ENCODE measurements around the gene MORN2. TPM values are rescaled to one million over a fixed set of nuclear protein-coding genes. Genes with fewer than 3 reads are reported as not detected.
"Not testable (repeated sequence)": the region's sequence is repeated elsewhere in the genome, so short reads cannot be mapped to it uniquely, and the experiment has no call there.

The MORN2 gene
- 12.0 TPM for total RNA-seq

DNA sequence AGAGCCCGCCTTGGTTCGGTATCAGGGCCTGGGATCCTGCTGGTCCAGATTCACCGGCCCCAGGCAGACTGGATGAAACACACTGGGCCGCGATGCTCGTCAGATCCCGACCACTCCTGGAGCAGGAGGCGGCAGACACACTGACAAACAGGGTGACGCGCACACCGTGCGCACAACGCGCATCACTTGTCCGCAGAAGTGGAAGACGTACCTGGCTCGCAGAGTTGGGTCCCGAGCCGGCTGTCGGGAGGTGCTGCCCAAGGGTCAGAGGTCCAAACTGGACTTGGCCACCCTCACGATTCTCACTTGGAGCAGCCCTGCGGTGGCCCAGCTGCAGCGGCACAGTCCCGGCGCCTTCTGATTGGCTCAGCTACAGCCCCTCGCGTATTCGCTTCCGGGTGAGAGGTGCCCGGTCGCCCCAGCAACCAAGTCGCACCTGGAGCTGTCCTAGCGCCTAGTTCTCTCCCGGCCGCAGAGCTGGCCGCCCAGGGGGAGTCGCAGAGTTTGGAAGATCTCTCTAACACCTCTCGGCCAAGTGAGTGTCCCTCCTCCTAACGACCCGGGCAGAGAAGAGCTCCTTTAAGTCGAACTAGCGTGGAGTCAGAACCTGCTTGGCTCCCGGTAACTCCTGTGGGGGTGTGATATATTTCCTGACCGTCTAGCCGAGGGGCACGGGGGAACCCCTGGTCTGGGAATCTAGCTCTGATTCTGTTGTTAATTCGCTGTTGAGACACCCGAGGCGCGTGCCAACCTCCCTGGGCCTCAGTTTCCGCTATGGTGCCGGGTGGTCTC lies at the start of gene MORN2, which contains the start of gene DHX57:
Gene MORN2, plus strand, starts transcription at position 401 of the 792 bp plus-strand sequence.
Gene DHX57, minus strand, starts transcription at position 359 of the 792 bp plus-strand sequence. CDS start 7,529 bp downstream, outside the sequence.
- H3K4me3 ChIP-seq (ENCODE audit: low read length in 3 of 3) = peak within 1 kb of the TSS; percentile 98 to 100 (median 98)
- H3K9me3 ChIP-seq (ENCODE audit: control insufficient read depth in 3 of 3, low read length in 3 of 3) = no peaks in the 10 kb centered on the region
- H3K36me3 ChIP-seq (ENCODE audit: control insufficient read depth in 3 of 3, insufficient read depth in 3 of 3, low read length in 3 of 3) = peaks cover 0 to 4% (median 0%) of the 10 kb centered on the region in 3 donors
- peaks cover 12 to 20% (median 13%) of the 10 kb centered on the region in 3 donors for H3K4me1 ChIP-seq (ENCODE audit: control insufficient read depth in 3 of 3, insufficient read depth in 3 of 3, low read length in 3 of 3)
- H3K9ac ChIP-seq (ENCODE audit: low read depth in 1 of 3, low read length in 3 of 3) = peak within 1 kb of the TSS; percentile 86 to 94 (median 91)
- no peaks in the 10 kb centered on the region for H3K27me3 ChIP-seq (ENCODE audit: control insufficient read depth in 3 of 3, insufficient read depth in 3 of 3, low read length in 3 of 3)
- H3K27ac ChIP-seq (ENCODE audit: low read depth, low read length) = peak within 1 kb of the TSS; percentile 9

- H3K9ac ChIP-seq (ENCODE audit: low read depth in 1 of 3, low read length in 3 of 3); H3K27me3 ChIP-seq (ENCODE audit: control insufficient read depth in 3 of 3, insufficient read depth in 3 of 3, low read length in 3 of 3); H3K4me1 ChIP-seq (ENCODE audit: control insufficient read depth in 3 of 3, insufficient read depth in 3 of 3, low read length in 3 of 3); H3K9me3 ChIP-seq (ENCODE audit: control insufficient read depth in 3 of 3, low read length in 3 of 3): not testable (repeated sequence)
- Histone ChIP-seq H3K4me3 (ENCODE audit: low read length in 3 of 3) (peak overlapping the region in 1 of 3 donors; percentile 35), H3K36me3 (ENCODE audit: control insufficient read depth in 3 of 3, insufficient read depth in 3 of 3, low read length in 3 of 3) (peaks cover 17 to 24% (median 19%) of the 10 kb centered on the region in 3 donors), H3K27ac (ENCODE audit: low read depth, low read length) (peak overlapping the region; percentile 69)
Observed at GRCh38 chr2:38827539-38828145, 48.1 kb upstream of the MORN2 start.

- Histone ChIP-seq H3K9ac (ENCODE audit: low read depth in 1 of 3, low read length in 3 of 3) (no peak overlapping the region), H3K36me3 (ENCODE audit: control insufficient read depth in 3 of 3, insufficient read depth in 3 of 3, low read length in 3 of 3) (peaks cover 13 to 20% (median 16%) of the 10 kb centered on the region in 3 donors), H3K9me3 (ENCODE audit: control insufficient read depth in 3 of 3, low read length in 3 of 3) (no peaks in the 10 kb centered on the region), H3K27ac (ENCODE audit: low read depth, low read length) (no peak overlapping the region), H3K27me3 (ENCODE audit: control insufficient read depth in 3 of 3, insufficient read depth in 3 of 3, low read length in 3 of 3) (no peaks in the 10 kb centered on the region), H3K4me1 (ENCODE audit: control insufficient read depth in 3 of 3, insufficient read depth in 3 of 3, low read length in 3 of 3) (peaks cover 0 to 3% (median 0%) of the 10 kb centered on the region in 3 donors), H3K4me3 (ENCODE audit: low read length in 3 of 3) (no peak overlapping the region)
Observed at GRCh38 chr2:38828460-38828859, 47.3 kb upstream of the MORN2 start.

DNA sequence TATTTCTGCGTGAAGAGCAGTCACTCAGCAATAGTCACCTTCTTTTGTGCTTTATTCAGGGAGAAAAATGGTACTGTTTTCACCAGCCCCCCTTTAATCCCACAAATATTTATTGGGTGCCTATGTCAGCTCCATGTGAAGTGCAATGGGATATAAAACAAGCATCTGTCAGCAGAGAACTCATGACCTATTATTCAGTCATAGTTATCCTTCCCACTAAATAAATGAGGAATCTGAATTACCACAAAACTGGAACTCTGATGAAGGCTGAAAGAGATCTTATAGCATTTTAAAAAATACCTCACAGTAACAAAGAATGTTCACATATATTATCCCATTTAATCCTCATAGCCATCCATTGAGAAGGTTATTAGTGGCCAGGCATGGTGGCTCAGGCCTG lies 45.8 kb upstream of the MORN2 start:
- peaks cover 0 to 3% (median 0%) of the 10 kb centered on the region in 3 donors for H3K4me1 ChIP-seq (ENCODE audit: control insufficient read depth in 3 of 3, insufficient read depth in 3 of 3, low read length in 3 of 3)
- no peak overlapping the region for H3K9ac ChIP-seq (ENCODE audit: low read depth in 1 of 3, low read length in 3 of 3)
- H3K27me3 ChIP-seq (ENCODE audit: control insufficient read depth in 3 of 3, insufficient read depth in 3 of 3, low read length in 3 of 3) = no peaks in the 10 kb centered on the region
- no peaks in the 10 kb centered on the region for H3K9me3 ChIP-seq (ENCODE audit: control insufficient read depth in 3 of 3, low read length in 3 of 3)
- H3K36me3 ChIP-seq (ENCODE audit: control insufficient read depth in 3 of 3, insufficient read depth in 3 of 3, low read length in 3 of 3) = peaks cover 10 to 19% (median 18%) of the 10 kb centered on the region in 3 donors
- H3K4me3 ChIP-seq (ENCODE audit: low read length in 3 of 3) = no peak overlapping the region
- H3K27ac ChIP-seq (ENCODE audit: low read depth, low read length) = no peak overlapping the region

- H3K4me1 ChIP-seq (ENCODE audit: control insufficient read depth in 3 of 3, insufficient read depth in 3 of 3, low read length in 3 of 3) = peaks cover 0 to 3% (median 0%) of the 10 kb centered on the region in 3 donors
- H3K36me3 ChIP-seq (ENCODE audit: control insufficient read depth in 3 of 3, insufficient read depth in 3 of 3, low read length in 3 of 3) = peaks cover 6 to 19% (median 18%) of the 10 kb centered on the region in 3 donors
- no peak overlapping the region for H3K4me3 ChIP-seq (ENCODE audit: low read length in 3 of 3)
- peak overlapping the region; percentile 25 for H3K27ac ChIP-seq (ENCODE audit: low read depth, low read length)
- H3K9ac ChIP-seq (ENCODE audit: low read depth in 1 of 3, low read length in 3 of 3) = no peak overlapping the region
- H3K9me3 ChIP-seq (ENCODE audit: control insufficient read depth in 3 of 3, low read length in 3 of 3) = no peaks in the 10 kb centered on the region
- no peaks in the 10 kb centered on the region for H3K27me3 ChIP-seq (ENCODE audit: control insufficient read depth in 3 of 3, insufficient read depth in 3 of 3, low read length in 3 of 3)
Observed at GRCh38 chr2:38830526-38831159, 45.1 kb upstream of the MORN2 start.

DNA sequence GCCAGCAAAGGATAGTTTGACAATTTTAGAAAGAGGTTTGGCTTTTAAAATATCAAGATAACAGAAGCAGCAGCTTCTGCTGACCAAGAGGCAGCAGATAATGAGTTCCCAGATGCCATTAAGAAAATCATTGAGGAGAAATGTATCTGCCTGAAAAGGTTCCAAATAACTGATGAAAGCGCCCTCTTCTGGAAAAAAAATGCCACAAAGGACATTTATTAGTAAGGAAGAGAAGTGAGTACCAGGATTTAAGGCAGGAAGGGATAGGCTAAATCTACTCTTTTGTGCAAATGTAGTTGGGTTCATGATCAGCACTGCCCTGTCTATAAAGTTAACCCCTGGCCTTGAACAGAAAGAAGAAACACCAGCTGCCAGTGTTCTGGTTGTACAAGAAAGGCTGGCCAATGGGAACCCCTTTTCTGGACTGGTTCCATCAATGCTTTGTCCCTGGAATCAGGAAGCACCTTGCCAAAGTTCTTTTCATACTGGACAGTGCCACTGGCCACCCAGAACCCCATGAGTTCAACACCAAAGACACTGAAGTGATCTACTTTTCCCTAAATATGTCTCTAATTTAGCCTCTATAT lies 40.7 kb upstream of the MORN2 start:
- Histone ChIP-seq H3K36me3 (ENCODE audit: control insufficient read depth in 3 of 3, insufficient read depth in 3 of 3, low read length in 3 of 3) (peaks cover 6 to 22% (median 22%) of the 10 kb centered on the region in 3 donors), H3K27ac (ENCODE audit: low read depth, low read length) (no peak overlapping the region)

DNA sequence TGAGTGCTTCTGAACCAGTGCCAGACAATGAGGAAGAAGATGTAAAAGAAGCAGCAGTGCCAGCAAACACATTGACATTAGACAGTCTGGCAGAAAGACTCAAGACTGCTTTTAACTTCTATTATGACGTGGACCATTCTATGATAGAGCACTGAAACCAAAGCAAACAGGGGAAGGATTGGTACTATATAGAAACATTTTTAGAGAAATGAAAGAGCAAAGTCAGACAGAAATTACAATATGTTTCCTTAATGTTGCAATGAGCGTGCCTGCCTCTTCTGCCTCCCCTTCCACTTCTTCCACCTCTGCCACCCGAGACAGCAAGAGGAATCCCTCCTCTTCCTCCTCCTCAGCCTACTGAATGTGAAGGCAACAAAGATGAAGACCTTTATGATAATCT lies 39.8 kb upstream of the MORN2 start:
- Histone ChIP-seq H3K36me3 (ENCODE audit: control insufficient read depth in 3 of 3, insufficient read depth in 3 of 3, low read length in 3 of 3) (peaks cover 6 to 22% (median 21%) of the 10 kb centered on the region in 3 donors), H3K4me1 (ENCODE audit: control insufficient read depth in 3 of 3, insufficient read depth in 3 of 3, low read length in 3 of 3) (no peaks in the 10 kb centered on the region), H3K27ac (ENCODE audit: low read depth, low read length) (no peak overlapping the region), H3K9ac (ENCODE audit: low read depth in 1 of 3, low read length in 3 of 3) (no peak overlapping the region), H3K27me3 (ENCODE audit: control insufficient read depth in 3 of 3, insufficient read depth in 3 of 3, low read length in 3 of 3) (no peaks in the 10 kb centered on the region), H3K9me3 (ENCODE audit: control insufficient read depth in 3 of 3, low read length in 3 of 3) (no peaks in the 10 kb centered on the region), H3K4me3 (ENCODE audit: low read length in 3 of 3) (no peak overlapping the region)

More for the DNA sequence above, 40.7 kb upstream of the MORN2 start:
- Histone ChIP-seq H3K4me1 (ENCODE audit: control insufficient read depth in 3 of 3, insufficient read depth in 3 of 3, low read length in 3 of 3) (no peaks in the 10 kb centered on the region), H3K9me3 (ENCODE audit: control insufficient read depth in 3 of 3, low read length in 3 of 3) (no peaks in the 10 kb centered on the region), H3K4me3 (ENCODE audit: low read length in 3 of 3) (no peak overlapping the region), H3K27me3 (ENCODE audit: control insufficient read depth in 3 of 3, insufficient read depth in 3 of 3, low read length in 3 of 3) (no peaks in the 10 kb centered on the region), H3K9ac (ENCODE audit: low read depth in 1 of 3, low read length in 3 of 3) (no peak overlapping the region)

DNA sequence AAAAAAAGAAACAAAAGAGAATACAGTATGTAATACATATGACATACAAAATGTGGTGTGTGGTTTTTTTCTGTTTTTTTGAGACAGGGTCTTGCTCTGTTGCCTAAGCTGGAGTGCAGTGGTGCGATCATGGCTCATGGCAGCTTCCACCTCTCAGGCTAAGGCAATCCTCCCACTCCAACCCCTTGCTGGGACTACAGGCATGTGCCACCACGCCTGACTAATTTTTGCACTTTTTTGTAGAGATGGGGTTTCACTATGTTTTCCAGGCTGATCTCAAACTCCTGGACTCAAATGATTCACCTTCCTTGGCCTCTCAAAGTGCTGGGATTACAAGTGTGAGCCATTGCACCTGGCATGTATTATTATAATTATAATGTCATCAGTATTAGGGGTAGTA lies 39.0 kb upstream of the MORN2 start:
- H3K27me3 ChIP-seq (ENCODE audit: control insufficient read depth in 3 of 3, insufficient read depth in 3 of 3, low read length in 3 of 3) = no peaks in the 10 kb centered on the region
- H3K4me3 ChIP-seq (ENCODE audit: low read length in 3 of 3) = no peak overlapping the region
- H3K9me3 ChIP-seq (ENCODE audit: control insufficient read depth in 3 of 3, low read length in 3 of 3) = no peaks in the 10 kb centered on the region
- H3K9ac ChIP-seq (ENCODE audit: low read depth in 1 of 3, low read length in 3 of 3) = no peak overlapping the region
- H3K4me1 ChIP-seq (ENCODE audit: control insufficient read depth in 3 of 3, insufficient read depth in 3 of 3, low read length in 3 of 3) = no peaks in the 10 kb centered on the region
- H3K36me3 ChIP-seq (ENCODE audit: control insufficient read depth in 3 of 3, insufficient read depth in 3 of 3, low read length in 3 of 3) = peaks cover 6 to 28% (median 27%) of the 10 kb centered on the region in 3 donors
- H3K27ac ChIP-seq (ENCODE audit: low read depth, low read length) = no peak overlapping the region

GRCh38 chr2:38850045-38850444 lies 25.7 kb upstream of the MORN2 start:
- Histone ChIP-seq H3K9me3 (ENCODE audit: control insufficient read depth in 3 of 3, low read length in 3 of 3) (no peaks in the 10 kb centered on the region), H3K9ac (ENCODE audit: low read depth in 1 of 3, low read length in 3 of 3) (no peak overlapping the region), H3K4me1 (ENCODE audit: control insufficient read depth in 3 of 3, insufficient read depth in 3 of 3, low read length in 3 of 3) (no peaks in the 10 kb centered on the region), H3K36me3 (ENCODE audit: control insufficient read depth in 3 of 3, insufficient read depth in 3 of 3, low read length in 3 of 3) (peaks cover 13 to 22% (median 17%) of the 10 kb centered on the region in 3 donors), H3K27ac (ENCODE audit: low read depth, low read length) (no peak overlapping the region), H3K4me3 (ENCODE audit: low read length in 3 of 3) (no peak overlapping the region), H3K27me3 (ENCODE audit: control insufficient read depth in 3 of 3, insufficient read depth in 3 of 3, low read length in 3 of 3) (no peaks in the 10 kb centered on the region)
